ENCODE measurements around the gene SEPTIN5. TPM values are rescaled to one million over a fixed set of nuclear protein-coding genes. Genes with fewer than 3 reads are reported as not detected.
A peak's percentile ranks its signal among the peaks of the same experiment; 100 is the strongest.

SEPTIN5 gene
- 32.0 and 34.5 TPM in 2 replicates for total RNA-seq
- long read RNA-seq, partial matches to known transcripts = 1 of 1 reads
- long read RNA-seq, other reads (novel, unspliced or antisense) = 0 of 1 reads

DNA sequence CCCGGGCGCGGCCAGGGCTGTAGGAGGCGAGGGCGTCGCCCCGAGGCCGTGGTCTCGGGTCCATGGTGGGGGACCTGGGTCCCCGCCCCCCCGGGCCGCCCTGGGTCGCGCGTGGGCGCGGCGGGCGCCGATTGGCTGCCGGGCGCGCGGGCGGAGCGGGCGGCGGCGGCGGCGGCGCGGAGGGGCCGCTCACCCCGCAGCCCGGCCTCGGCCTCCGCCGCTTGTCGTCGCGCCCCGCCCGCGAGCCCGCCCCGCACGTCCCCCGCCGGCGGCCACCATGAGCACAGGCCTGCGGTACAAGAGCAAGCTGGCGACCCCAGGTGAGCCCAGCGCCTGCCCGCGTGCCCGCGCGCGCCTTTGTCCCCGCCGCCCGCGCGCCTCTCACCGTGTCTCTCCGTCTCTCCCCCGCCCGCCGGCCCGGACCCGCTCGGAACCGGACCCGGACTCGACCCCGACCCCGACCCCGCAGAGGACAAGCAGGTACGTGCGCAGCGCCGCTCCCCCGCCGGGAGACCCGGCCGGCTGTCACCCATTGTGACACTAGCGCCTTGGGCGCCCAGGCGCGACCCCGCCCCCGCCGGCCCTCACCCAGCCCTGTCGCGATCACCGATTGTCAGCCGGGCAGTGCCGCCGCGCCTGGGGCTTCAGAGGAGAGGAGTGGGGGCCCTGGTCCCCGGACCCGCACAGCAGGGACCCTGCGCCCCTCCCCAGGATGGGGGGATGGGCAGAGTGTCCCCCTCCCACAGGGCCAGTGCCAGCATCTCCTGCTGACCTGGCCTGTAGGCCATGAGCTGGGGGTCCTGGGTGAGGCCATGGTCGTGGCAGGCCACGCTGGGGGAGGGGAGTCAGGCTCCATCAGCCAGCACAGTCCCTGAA is at the start of gene SEPTIN5:
TSS of gene SEPTIN5 (plus strand) at position 192 of the 876 bp plus-strand sequence. CDS start at position 278, 86 bp downstream.
- Mint-ChIP-seq H3K27ac (no peak within 1 kb of the TSS), H3K4me3 (ENCODE audit: low read depth) (peak within 1 kb of the TSS; percentile 79), H3K9me3 (ENCODE audit: low read depth) (no peaks in the 10 kb centered on the region), H3K27me3 (peaks cover 37% of the 10 kb centered on the region), H3K4me1 (ENCODE audit: low read depth) (peaks cover 4% of the 10 kb centered on the region), H3K36me3 (ENCODE audit: insufficient read depth) (no peaks in the 10 kb centered on the region)
- TF ChIP-seq, protein P1, sequence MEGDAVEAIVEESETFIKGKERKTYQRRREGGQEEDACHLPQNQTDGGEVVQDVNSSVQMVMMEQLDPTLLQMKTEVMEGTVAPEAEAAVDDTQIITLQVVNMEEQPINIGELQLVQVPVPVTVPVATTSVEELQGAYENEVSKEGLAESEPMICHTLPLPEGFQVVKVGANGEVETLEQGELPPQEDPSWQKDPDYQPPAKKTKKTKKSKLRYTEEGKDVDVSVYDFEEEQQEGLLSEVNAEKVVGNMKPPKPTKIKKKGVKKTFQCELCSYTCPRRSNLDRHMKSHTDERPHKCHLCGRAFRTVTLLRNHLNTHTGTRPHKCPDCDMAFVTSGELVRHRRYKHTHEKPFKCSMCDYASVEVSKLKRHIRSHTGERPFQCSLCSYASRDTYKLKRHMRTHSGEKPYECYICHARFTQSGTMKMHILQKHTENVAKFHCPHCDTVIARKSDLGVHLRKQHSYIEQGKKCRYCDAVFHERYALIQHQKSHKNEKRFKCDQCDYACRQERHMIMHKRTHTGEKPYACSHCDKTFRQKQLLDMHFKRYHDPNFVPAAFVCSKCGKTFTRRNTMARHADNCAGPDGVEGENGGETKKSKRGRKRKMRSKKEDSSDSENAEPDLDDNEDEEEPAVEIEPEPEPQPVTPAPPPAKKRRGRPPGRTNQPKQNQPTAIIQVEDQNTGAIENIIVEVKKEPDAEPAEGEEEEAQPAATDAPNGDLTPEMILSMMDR (IDR thresholded peaks at IDR 0.05; ENCODE audit: unreplicated experiment) = no peak
- no peak for DNase-seq (ENCODE audit: low spot score, unreplicated experiment)

DNA sequence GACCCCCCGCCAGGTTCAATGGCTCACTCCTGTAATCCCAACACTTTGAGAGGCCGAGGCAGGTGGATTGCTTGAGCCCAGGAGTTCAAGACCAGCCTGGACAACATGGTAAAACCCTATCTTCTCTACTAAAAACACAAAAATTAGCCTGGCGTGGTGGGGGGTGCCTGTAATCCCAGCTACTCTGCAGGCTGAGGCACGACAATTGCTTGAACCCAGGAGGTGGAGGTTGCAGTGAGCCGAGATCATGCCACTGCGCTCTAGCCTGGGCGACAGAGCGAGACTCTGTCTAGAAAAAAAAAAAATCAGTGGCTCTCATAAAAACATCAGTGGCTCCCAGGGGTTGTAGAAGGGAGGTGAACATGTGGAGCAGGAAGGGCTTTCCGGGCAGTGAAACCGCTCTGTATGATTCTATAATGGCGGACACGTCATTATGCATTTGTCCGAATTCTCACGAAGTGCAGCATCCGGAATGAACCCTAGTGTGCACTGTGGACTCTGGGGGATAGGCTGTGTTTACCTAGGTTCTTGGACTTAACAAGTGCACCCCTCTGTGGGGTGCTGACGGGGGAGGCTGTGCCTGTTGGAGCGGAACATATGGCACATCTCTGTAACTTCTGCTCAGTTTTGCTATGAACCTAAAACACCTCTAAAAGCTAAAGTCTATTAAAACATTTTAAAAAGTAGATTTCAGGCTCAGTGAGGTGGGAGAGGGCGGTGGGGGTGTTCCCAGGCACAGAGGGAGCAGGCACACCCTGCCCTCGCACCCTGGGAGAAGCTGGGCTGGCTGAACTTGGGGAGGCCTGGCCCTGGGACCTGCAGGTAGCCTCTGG is 49.1 kb upstream of the SEPTIN5 start:
- Mint-ChIP-seq H3K4me1 (ENCODE audit: low read depth) (peaks cover 2% of the 10 kb centered on the region), H3K9me3 (ENCODE audit: low read depth) (no peaks in the 10 kb centered on the region), H3K4me3 (ENCODE audit: low read depth) (no peak overlapping the region), H3K27ac (no peak overlapping the region), H3K27me3 (peaks cover 37% of the 10 kb centered on the region), H3K36me3 (ENCODE audit: insufficient read depth) (no peaks in the 10 kb centered on the region)
- TF ChIP-seq, protein P1 (IDR thresholded peaks at IDR 0.05; ENCODE audit: unreplicated experiment) = no peak
- no peak for DNase-seq (ENCODE audit: low spot score, unreplicated experiment)

DNA sequence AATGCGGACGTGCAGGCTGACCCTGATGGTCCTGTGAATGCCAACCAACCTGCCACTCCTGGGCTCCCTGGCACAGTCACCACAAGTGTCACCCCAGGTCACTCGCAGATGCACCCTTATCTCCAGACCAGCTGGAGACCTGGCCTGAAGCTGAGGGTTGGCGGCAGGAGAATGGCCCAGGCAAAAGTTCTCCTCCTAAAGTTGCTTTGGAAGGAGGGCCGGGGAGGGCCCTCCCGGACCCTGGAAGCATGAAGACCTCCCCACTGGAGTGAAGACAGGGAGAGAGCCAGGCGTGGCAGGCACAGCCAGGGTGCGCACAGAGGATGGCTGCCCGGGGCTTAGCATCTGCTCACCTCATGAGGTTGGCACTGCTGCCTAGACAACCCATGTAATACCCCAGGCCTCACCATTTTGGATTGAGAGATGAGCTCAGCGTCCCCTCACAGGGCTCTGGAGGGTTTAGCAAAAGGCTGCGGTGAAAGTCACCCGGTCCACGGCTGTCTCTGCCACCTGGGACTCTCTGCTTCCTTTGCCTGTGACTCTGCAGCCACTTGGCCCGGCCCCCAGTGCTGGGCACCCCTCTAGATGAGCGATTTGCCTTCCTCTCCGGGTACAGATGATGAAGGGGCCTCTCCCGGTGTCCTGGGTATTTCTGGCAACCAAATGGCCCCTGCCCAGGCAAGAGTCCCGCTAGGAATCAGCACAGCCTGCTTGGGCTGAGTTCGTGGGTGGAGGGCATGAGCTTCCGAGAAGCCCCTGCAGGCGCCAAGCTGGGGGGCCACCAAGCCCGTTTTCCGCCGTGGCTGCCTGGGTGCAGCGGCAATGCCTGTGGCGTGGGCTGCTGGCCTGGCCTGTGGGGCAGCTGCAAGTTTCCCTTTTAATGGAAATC is 48.3 kb upstream of the SEPTIN5 start:
- no peak overlapping the region for H3K4me3 Mint-ChIP-seq (ENCODE audit: low read depth)
- H3K9me3 Mint-ChIP-seq (ENCODE audit: low read depth) = no peaks in the 10 kb centered on the region
- no peak overlapping the region for H3K27ac Mint-ChIP-seq
- TF ChIP-seq, protein P1 (IDR thresholded peaks at IDR 0.05; ENCODE audit: unreplicated experiment) = no peak
- peaks cover 2% of the 10 kb centered on the region for H3K4me1 Mint-ChIP-seq (ENCODE audit: low read depth)
- H3K27me3 Mint-ChIP-seq = peaks cover 36% of the 10 kb centered on the region
- no peaks in the 10 kb centered on the region for H3K36me3 Mint-ChIP-seq (ENCODE audit: insufficient read depth)
- DNase-seq (ENCODE audit: low spot score, unreplicated experiment) = no peak

DNA sequence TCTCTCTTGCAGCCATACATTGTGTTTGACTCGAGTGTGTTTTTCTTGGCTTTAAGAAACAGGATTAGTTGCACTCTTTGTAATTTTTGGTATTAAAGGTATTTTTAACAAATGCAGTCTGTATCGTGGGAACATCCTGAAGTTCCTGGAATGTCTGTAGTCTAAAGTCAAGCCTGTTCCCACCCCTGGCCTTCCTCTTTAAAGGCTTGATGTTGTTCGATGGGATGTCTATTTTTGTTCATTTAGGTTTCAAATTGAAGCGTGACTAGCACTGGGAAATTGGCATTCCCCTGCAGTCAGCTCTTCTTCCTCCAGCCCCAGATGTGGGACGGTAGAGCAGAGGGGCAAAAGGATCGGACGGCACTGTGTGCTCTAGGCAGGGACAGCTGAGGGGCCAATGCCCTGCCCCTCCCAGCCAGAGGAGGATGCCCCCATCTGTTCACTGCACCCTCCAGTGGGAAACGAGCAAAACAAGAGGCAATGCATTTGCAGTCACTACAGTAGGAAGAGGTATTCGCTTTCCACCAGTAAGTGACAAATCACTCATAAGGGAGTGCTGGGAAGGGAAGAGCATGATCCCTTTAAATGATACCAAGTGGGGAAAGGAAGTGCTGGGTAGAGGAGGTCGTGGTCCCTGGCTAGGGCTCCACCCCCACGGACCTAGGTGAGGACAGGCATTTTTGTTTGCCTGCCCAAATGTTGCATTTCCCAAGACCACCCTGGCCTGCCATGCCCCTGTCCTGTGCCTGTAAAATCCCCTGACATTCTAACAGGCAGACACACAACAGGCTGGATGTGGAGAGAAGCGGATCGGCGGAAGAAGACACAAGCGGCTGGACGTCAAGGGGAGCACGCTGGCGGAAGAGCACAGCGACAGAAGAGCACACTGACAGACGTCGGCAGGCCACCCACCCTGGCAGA is 47.4 kb upstream of the SEPTIN5 start:
- TF ChIP-seq, protein P1 (IDR thresholded peaks at IDR 0.05; ENCODE audit: unreplicated experiment) = no peak
- no peak overlapping the region for H3K27ac Mint-ChIP-seq
- H3K27me3 Mint-ChIP-seq = peaks cover 36% of the 10 kb centered on the region
- H3K9me3 Mint-ChIP-seq (ENCODE audit: low read depth) = peaks cover 2% of the 10 kb centered on the region
- peaks cover 2% of the 10 kb centered on the region for H3K4me1 Mint-ChIP-seq (ENCODE audit: low read depth)
- no peaks in the 10 kb centered on the region for H3K36me3 Mint-ChIP-seq (ENCODE audit: insufficient read depth)
- DNase-seq (ENCODE audit: low spot score, unreplicated experiment) = no peak
- H3K4me3 Mint-ChIP-seq (ENCODE audit: low read depth) = no peak overlapping the region

Data from progenitor cell of endocrine pancreas (in vitro differentiated cells).